Activated gamma-delta T cell treated with Interleukin-2 at 50 U/mL for 16 hours (primary cell): ENCODE results near the gene ZFP92.
"Not testable (repeated sequence)": the region's sequence is repeated elsewhere in the genome, so short reads cannot be mapped to it uniquely, and the experiment has no call there.

Experiments used
- DNase-seq: peaks from one replicate; pipeline ENCODE4 v3.0.0-alpha.2; 2020

ZFP92 gene

GRCh38 chrX:153387345-153387744, 23.9 kb upstream of the ZFP92 start:
- no peak for DNase-seq

- no peak for DNase-seq
These were observed 23.1 kb upstream of the ZFP92 start for GRCh38 chrX:153387987-153388721.

- DNase-seq = no peak
These were observed 22.4 kb upstream of the ZFP92 start for GRCh38 chrX:153388722-153389459.

- not testable (repeated sequence) for DNase-seq
These were observed 21.9 kb upstream of the ZFP92 start for GRCh38 chrX:153389460-153389768.

- DNase-seq = no peak
These were observed 18.5 kb upstream of the ZFP92 start for GRCh38 chrX:153392642-153393321.

GRCh38 chrX:153394612-153395011, 16.7 kb upstream of the ZFP92 start:
- no peak for DNase-seq

GRCh38 chrX:153395613-153396319, 15.5 kb upstream of the ZFP92 start:
- DNase-seq = no peak

- DNase-seq = no peak
These were observed 14.7 kb upstream of the ZFP92 start for GRCh38 chrX:153396320-153397195.

- no peak for DNase-seq
These were observed 13.9 kb upstream of the ZFP92 start for GRCh38 chrX:153397256-153397960.

GRCh38 chrX:153398275-153398960, 12.9 kb upstream of the ZFP92 start:
- DNase-seq = no peak

GRCh38 chrX:153400146-153401132, 10.8 kb upstream of the ZFP92 start:
- DNase-seq = peak; percentile 38

GRCh38 chrX:153401133-153401764, 10.0 kb upstream of the ZFP92 start, which contains the start of gene PNMA6E:
PNMA6E (minus strand) TSS chrX:153401350; CDS start chrX:153398849, 2,501 bp downstream.
- no peak for DNase-seq

- not testable (repeated sequence) for DNase-seq
These were observed 6.9 kb upstream of the ZFP92 start for GRCh38 chrX:153404333-153404732.

GRCh38 chrX:153405426-153405825, 5.8 kb upstream of the ZFP92 start:
- DNase-seq = no peak

GRCh38 chrX:153406011-153406410, 5.3 kb upstream of the ZFP92 start:
- DNase-seq = no peak

- no peak for DNase-seq
These were observed 4.4 kb upstream of the ZFP92 start for GRCh38 chrX:153406903-153407302.

- DNase-seq = no peak
These were observed 3.5 kb upstream of the ZFP92 start for GRCh38 chrX:153407736-153408135.

- DNase-seq = no peak
These were observed 3.0 kb upstream of the ZFP92 start for GRCh38 chrX:153408221-153408721.

- DNase-seq = no peak
These were observed 2.4 kb upstream of the ZFP92 start for GRCh38 chrX:153408871-153409351.
